ENCODE results near the gene CHRD. TPM values are rescaled to one million over a fixed set of nuclear protein-coding genes. Genes with fewer than 3 reads are reported as not detected.
"Not testable (repeated sequence)": the region's sequence is repeated elsewhere in the genome, so short reads cannot be mapped to it uniquely, and the experiment has no call there.

CHRD gene
- total RNA-seq, 4 donors from 2014 or later = 8.2 to 27.4 (median 16.5) TPM

GRCh38 chr3:184430940-184431339 is 51.1 kb downstream of the CHRD start:
- H3K36me3 ChIP-seq = no peaks in the 10 kb centered on the region
- TF ChIP-seq EP300 (IDR thresholded peaks at IDR 0.05) = no peak
- TF ChIP-seq CTCF (IDR thresholded peaks at IDR 0.05) = no peak
- no peak for TF ChIP-seq POLR2AphosphoS5 (IDR thresholded peaks at IDR 0.05)
- no peak for TF ChIP-seq POLR2A (IDR thresholded peaks at IDR 0.05)
- no peak overlapping the region for H3K27ac ChIP-seq
- ATAC-seq = no peak
- no peaks in the 10 kb centered on the region for H3K9me3 ChIP-seq
- H3K27me3 ChIP-seq = no peaks in the 10 kb centered on the region
- no peaks in the 10 kb centered on the region for H3K4me1 ChIP-seq
- 83 to 88% methylated on average over 2 of the region's 2 CpGs for WGBS, 2 donors (ENCODE audit: low coverage in 1 of 2)
- H3K4me3 ChIP-seq = no peak overlapping the region

- not testable (repeated sequence) for H3K4me3 ChIP-seq, H3K9me3 ChIP-seq, H3K27me3 ChIP-seq, H3K36me3 ChIP-seq, H3K4me1 ChIP-seq, H3K27ac ChIP-seq, ATAC-seq
- 68% methylated on average over 2 of the region's 2 CpGs; no CpG with 5 or more reads in 1 of the 2 donors for WGBS, 2 donors (ENCODE audit: low coverage in 1 of 2)
Observed at GRCh38 chr3:184433178-184433577, 53.3 kb downstream of the CHRD start.

GRCh38 chr3:184439096-184439495 is 59.2 kb downstream of the CHRD start:
- Histone ChIP-seq H3K4me1 (no peaks in the 10 kb centered on the region), H3K4me3 (no peak overlapping the region), H3K27me3 (peaks cover 8% of the 10 kb centered on the region), H3K9me3 (peaks cover 0 to 11% (median 0%) of the 10 kb centered on the region in 3 donors), H3K27ac (no peak overlapping the region), H3K36me3 (no peaks in the 10 kb centered on the region)
- WGBS, 2 donors (ENCODE audit: low coverage in 1 of 2) = 63 to 74% methylated on average over 6 to 7 of the region's 7 CpGs
- TF ChIP-seq POLR2A (IDR thresholded peaks at IDR 0.05) (no peak), CTCF (IDR thresholded peaks at IDR 0.05) (no peak), EP300 (IDR thresholded peaks at IDR 0.05) (no peak), POLR2AphosphoS5 (IDR thresholded peaks at IDR 0.05) (no peak)
- no peak for ATAC-seq

Other genes with a start within 250 kb of the CHRD start
- gene EIF2B5, start 244.7 kb upstream of the CHRD start, total RNA-seq = 10 to 100 TPM; 36.2 to 49.2 (median 44.3) TPM
- 100 to 1,000 TPM in 1 of 4 donors, 10 to 100 TPM in 3; 56.8 to 117 (median 66.4) TPM for gene DVL3, start 224.7 kb upstream of the CHRD start, total RNA-seq
- 100 to 1,000 TPM; 234 to 322 (median 288) TPM for gene AP2M1, start 205.2 kb upstream of the CHRD start, total RNA-seq
- 10 to 100 TPM; 31.8 to 54.9 (median 39.5) TPM for gene ABCF3, start 193.9 kb upstream of the CHRD start, total RNA-seq
- gene VWA5B2, start 150.5 kb upstream of the CHRD start, total RNA-seq = under 1 TPM in 2 of 4 donors, not detected in 2; 0.10 to 0.54 TPM
- gene ALG3, start 131.1 kb upstream of the CHRD start, total RNA-seq = 10 to 100 TPM; 30.0 to 62.6 (median 38.6) TPM
- gene EEF1AKMT4, start 130.4 kb upstream of the CHRD start, total RNA-seq = 1 to 10 TPM; 1.4 to 3.8 (median 2.2) TPM
- not detected for gene CAMK2N2, start 118.5 kb upstream of the CHRD start, total RNA-seq
- gene ECE2, start 104.0 kb upstream of the CHRD start, total RNA-seq = under 1 TPM; 0.12 to 0.67 (median 0.52) TPM
- 100 to 1,000 TPM; 225 to 365 (median 273) TPM for gene PSMD2, start 80.8 kb upstream of the CHRD start, total RNA-seq
- gene EIF4G1, start 65.4 kb upstream of the CHRD start, total RNA-seq = 100 to 1,000 TPM; 233 to 431 (median 300) TPM
- 10 to 100 TPM; 53.9 to 71.4 (median 65.3) TPM for gene FAM131A, start 42.5 kb upstream of the CHRD start, total RNA-seq
- gene CLCN2, start 18.4 kb upstream of the CHRD start, total RNA-seq = 1 to 10 TPM; 2.0 to 6.8 (median 2.3) TPM
- 10 to 100 TPM; 32.8 to 54.1 (median 40.9) TPM for gene POLR2H, start 18.3 kb upstream of the CHRD start, total RNA-seq
- gene THPO, start 1.8 kb upstream of the CHRD start, total RNA-seq = under 1 TPM in 2 of 4 donors, not detected in 2; 0.31 to 0.94 TPM
- gene EPHB3, start 181.7 kb downstream of the CHRD start, total RNA-seq = 10 to 100 TPM in 1 of 4 donors, 1 to 10 TPM in 3; 3.1 to 10.6 (median 4.6) TPM

Data from gastroesophageal sphincter (tissue), 4 donors.